C4-2B (cell line): ENCODE results near the gene PIK3R6.

Experiments
- ZFX ChIP-seq: fragments of 450-650 bp; IDR thresholded peaks from 2 replicates; pipeline ENCODE4 v1.6.1; 2017
- TF ChIP-seq, protein P1 (sequence below): fragments of 450-650 bp; conservative IDR thresholded peaks from 2 replicates; pipeline ENCODE4 v1.5.1; 2017; ENCODE audit warnings: mild to moderate bottlenecking

DNA sequence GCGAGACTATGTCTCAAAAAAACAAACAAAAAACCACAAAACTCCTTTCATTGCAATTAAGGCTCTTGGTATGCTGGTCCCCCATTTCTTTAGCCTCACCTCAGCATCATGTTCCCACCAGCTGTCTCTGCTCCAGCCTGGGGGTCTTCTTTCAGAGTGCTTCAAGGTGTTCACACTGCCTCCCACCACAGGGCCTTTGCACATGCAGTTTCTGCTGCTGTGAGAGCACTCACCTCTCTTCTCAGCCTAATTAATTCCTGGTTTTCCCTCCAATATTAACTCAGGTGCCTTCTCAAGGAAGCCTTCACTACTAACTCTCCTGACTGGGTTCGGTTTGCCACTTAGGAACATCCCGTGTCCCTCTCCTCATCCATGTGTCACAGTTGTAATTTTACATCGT lies 15.9 kb upstream of the PIK3R6 start:
- TF ChIP-seq, protein P1, sequence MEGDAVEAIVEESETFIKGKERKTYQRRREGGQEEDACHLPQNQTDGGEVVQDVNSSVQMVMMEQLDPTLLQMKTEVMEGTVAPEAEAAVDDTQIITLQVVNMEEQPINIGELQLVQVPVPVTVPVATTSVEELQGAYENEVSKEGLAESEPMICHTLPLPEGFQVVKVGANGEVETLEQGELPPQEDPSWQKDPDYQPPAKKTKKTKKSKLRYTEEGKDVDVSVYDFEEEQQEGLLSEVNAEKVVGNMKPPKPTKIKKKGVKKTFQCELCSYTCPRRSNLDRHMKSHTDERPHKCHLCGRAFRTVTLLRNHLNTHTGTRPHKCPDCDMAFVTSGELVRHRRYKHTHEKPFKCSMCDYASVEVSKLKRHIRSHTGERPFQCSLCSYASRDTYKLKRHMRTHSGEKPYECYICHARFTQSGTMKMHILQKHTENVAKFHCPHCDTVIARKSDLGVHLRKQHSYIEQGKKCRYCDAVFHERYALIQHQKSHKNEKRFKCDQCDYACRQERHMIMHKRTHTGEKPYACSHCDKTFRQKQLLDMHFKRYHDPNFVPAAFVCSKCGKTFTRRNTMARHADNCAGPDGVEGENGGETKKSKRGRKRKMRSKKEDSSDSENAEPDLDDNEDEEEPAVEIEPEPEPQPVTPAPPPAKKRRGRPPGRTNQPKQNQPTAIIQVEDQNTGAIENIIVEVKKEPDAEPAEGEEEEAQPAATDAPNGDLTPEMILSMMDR: no peak
- no peak for TF ChIP-seq ZFX
